CD4-positive, alpha-beta memory T cell (primary cell): ENCODE results near the gene ADSL. TPM values are rescaled to one million over a fixed set of nuclear protein-coding genes. Genes with fewer than 3 reads are reported as not detected.

Experiments
- CTCF ChIA-PET: fragments of 350-600 bp; sonication (Branson Sonifier 250); formaldehyde crosslinking; loops from one replicate; lab custom pipeline; 2021; ENCODE audit warnings: inconsistent platforms; ENCODE audit not compliant: partially characterized antibody; lab: Charles Lee
- POLR2A ChIA-PET: fragments of 350-600 bp; sonication (Branson Sonifier 250); formaldehyde crosslinking; loops from one replicate; lab custom pipeline; 2021; ENCODE audit not compliant: partially characterized antibody; lab: Charles Lee
- DNase-seq, 5 donors: peaks; one replicate each; pipeline versions ENCODE4 v3.0.0 to v3.0.0-alpha.2; 2020 to 2022; ENCODE audit warnings: mixed read lengths in 1 of 5
- H3K27ac ChIP-seq: one replicate; pipeline ENCODE4 v1.7.0; 2013; ENCODE audit warnings: low read depth, low read length
- H3K27me3 ChIP-seq: 2 replicates; pipeline ENCODE4 v1.7.0; 2013; ENCODE audit warnings: mild to moderate bottlenecking, low read length, moderate library complexity; ENCODE audit not compliant: insufficient read depth
- H3K36me3 ChIP-seq: 2 replicates; pipeline ENCODE4 v1.7.0; 2013; ENCODE audit warnings: mild to moderate bottlenecking, low read length, moderate library complexity; ENCODE audit not compliant: insufficient read depth
- H3K4me1 ChIP-seq: 2 replicates; pipeline ENCODE4 v1.7.0; 2013; ENCODE audit warnings: mild to moderate bottlenecking, low read length, moderate library complexity; ENCODE audit not compliant: insufficient read depth
- H3K4me3 ChIP-seq, 2 donors: one replicate each; pipeline ENCODE4 v1.7.0; 2013; ENCODE audit warnings: low read length in 2 of 2, mild to moderate bottlenecking in 1 of 2
- H3K9me3 ChIP-seq, 2 donors: one replicate each; pipeline ENCODE4 v1.7.0; 2013; ENCODE audit warnings: low read length in 2 of 2, control low read depth in 1 of 2; ENCODE audit not compliant: control insufficient read depth in 1 of 2
- H3K27ac Mint-ChIP-seq, 7 donors: one replicate each; pipeline ENCODE4 v1.8.0; 2020 to 2021; ENCODE audit warnings: mixed read lengths in 7 of 7, mild to moderate bottlenecking in 6 of 7, inconsistent platforms in 3 of 7, moderate library complexity in 3 of 7
- H3K27me3 Mint-ChIP-seq, 2 donors: one replicate each; pipeline ENCODE4 v1.8.0; 2020 to 2021; ENCODE audit warnings: mixed read lengths in 2 of 2
- H3K36me3 Mint-ChIP-seq, 2 donors: one replicate each; pipeline ENCODE4 v1.8.0; 2020 to 2021; ENCODE audit warnings: mixed read lengths in 2 of 2, inconsistent platforms in 1 of 2, mild to moderate bottlenecking in 1 of 2
- H3K4me1 Mint-ChIP-seq, 4 donors: one replicate each; pipeline ENCODE4 v1.8.0; 2020 to 2021; ENCODE audit warnings: mixed read lengths in 4 of 4, mild to moderate bottlenecking in 1 of 4
- H3K4me3 Mint-ChIP-seq, 8 donors: one replicate each; pipeline ENCODE4 v1.8.0; 2020 to 2021; ENCODE audit warnings: mixed read lengths in 8 of 8, mild to moderate bottlenecking in 7 of 8, moderate library complexity in 6 of 8, inconsistent platforms in 3 of 8
- H3K9me3 Mint-ChIP-seq, 8 donors: one replicate each; pipeline ENCODE4 v1.8.0; 2020 to 2021; ENCODE audit warnings: mixed read lengths in 8 of 8, mild to moderate bottlenecking in 5 of 8, inconsistent platforms in 3 of 8, moderate library complexity in 1 of 8
- intact Hi-C: fragments of 100-400 bp; cut with micrococcal nuclease; formaldehyde crosslinking; loops from one replicate; pipeline ENCODE4 v1.15.1; 2023
- polyA plus RNA-seq, 2 donors: library from polyadenylated mRNA; unstranded; fragments of 300-500 nt; fragmentation: Illumina TruSeq; gene quantifications; one replicate each; pipeline ENCODE4 v1.2.3, GENCODE V29; 2021
- total RNA-seq, 2 experiments: library from RNA; stranded (reverse); gene quantifications; one replicate each; pipeline ENCODE4 v1.2.3, GENCODE V29; 2021

Gene ADSL
- total and polyA plus RNA-seq, 4 experiments from 2014 or later = 63.3 to 199 (median 109) TPM

- Mint-ChIP-seq H3K27me3 (no peaks in the 10 kb centered on the region), H3K4me3 (no peak overlapping the region), H3K9me3 (peaks cover 0 to 10% (median 0%) of the 10 kb centered on the region in 8 donors), H3K27ac (peak overlapping the region in 5 of 7 donors; percentile 9 to 61 (median 38)), H3K4me1 (peaks cover 16 to 45% (median 27%) of the 10 kb centered on the region in 4 donors), H3K36me3 (peaks cover 73 to 91% of the 10 kb centered on the region in 2 donors)
- Histone ChIP-seq H3K9me3 (no peaks in the 10 kb centered on the region), H3K4me1 (peaks cover 10% of the 10 kb centered on the region), H3K27me3 (no peaks in the 10 kb centered on the region), H3K36me3 (peaks cover 76% of the 10 kb centered on the region), H3K4me3 (no peak overlapping the region), H3K27ac (no peak overlapping the region)
- ChIA-PET POLR2A (interaction anchor here (0.9 kb wide), 1 partner anchor 21 kb away, joined by 3 read pairs; no protein-coding TSS in a partner anchor), CTCF (interaction anchor here (1.1 kb wide), 1 partner anchor 34 kb away, joined by 8 read pairs; no protein-coding TSS in a partner anchor)
- intact Hi-C loops = loop anchor here (5.0 kb wide), 1 partner anchor 33 kb away; the partner anchor contains the start of gene ADSL
- DNase-seq = no peak
Observed at GRCh38 chr22:40314041-40314440, 32.3 kb upstream of the ADSL start.

GRCh38 chr22:40320687-40321086, 25.6 kb upstream of the ADSL start:
- DNase-seq = no peak
- Mint-ChIP-seq H3K4me1 (peaks cover 40 to 73% (median 56%) of the 10 kb centered on the region in 4 donors), H3K27ac (peak overlapping the region; percentile 37 to 95 (median 71)), H3K36me3 (peaks cover 52 to 71% of the 10 kb centered on the region in 2 donors), H3K27me3 (no peaks in the 10 kb centered on the region), H3K4me3 (no peak overlapping the region), H3K9me3 (peaks cover 0 to 4% (median 0%) of the 10 kb centered on the region in 8 donors)
- Histone ChIP-seq H3K36me3 (peaks cover 46% of the 10 kb centered on the region), H3K27me3 (no peaks in the 10 kb centered on the region), H3K4me1 (peaks cover 48% of the 10 kb centered on the region), H3K4me3 (no peak overlapping the region), H3K27ac (no peak overlapping the region), H3K9me3 (no peaks in the 10 kb centered on the region)
- intact Hi-C loops = no loop called here
- POLR2A ChIA-PET = interaction anchor here (8.4 kb wide), 1 partner anchor 26 kb away, joined by 144 read pairs; the partner anchor contains the start of gene ADSL
- CTCF ChIA-PET = no interaction called here

GRCh38 chr22:40322021-40322420, 24.3 kb upstream of the ADSL start:
- Histone ChIP-seq H3K4me1 (peaks cover 57% of the 10 kb centered on the region), H3K27me3 (no peaks in the 10 kb centered on the region), H3K27ac (no peak overlapping the region), H3K36me3 (peaks cover 37% of the 10 kb centered on the region), H3K4me3 (no peak overlapping the region), H3K9me3 (no peaks in the 10 kb centered on the region)
- peak overlapping the region; percentile 49 to 95 (median 79) for H3K27ac Mint-ChIP-seq
- peaks cover 0 to 4% (median 0%) of the 10 kb centered on the region in 8 donors for H3K9me3 Mint-ChIP-seq
- H3K4me3 Mint-ChIP-seq = peak overlapping the region in 7 of 8 donors; percentile 11 to 63 (median 29)
- ChIA-PET CTCF (interaction anchor here (10.3 kb wide), 1 partner anchor 25 kb away, joined by 123 read pairs; the partner anchor contains the start of gene ADSL), POLR2A (interaction anchor here (1.9 to 8.4 kb wide), 3 partner anchors 13 to 25 kb away, joined by 4 to 144 read pairs (median 92); partner anchors contain the start of gene ADSL)
- no peaks in the 10 kb centered on the region for H3K27me3 Mint-ChIP-seq
- DNase-seq = no peak
- H3K36me3 Mint-ChIP-seq = peaks cover 43 to 60% of the 10 kb centered on the region in 2 donors
- H3K4me1 Mint-ChIP-seq = peaks cover 41 to 76% (median 61%) of the 10 kb centered on the region in 4 donors
- intact Hi-C loops = no loop called here

GRCh38 chr22:40322818-40323447, 23.4 kb upstream of the ADSL start:
- peak overlapping the region; percentile 79 to 98 (median 95) for H3K27ac Mint-ChIP-seq
- Histone ChIP-seq H3K36me3 (peaks cover 29% of the 10 kb centered on the region), H3K27me3 (no peaks in the 10 kb centered on the region), H3K27ac (peak overlapping the region; percentile 48), H3K9me3 (no peaks in the 10 kb centered on the region), H3K4me1 (peaks cover 66% of the 10 kb centered on the region), H3K4me3 (no peak overlapping the region)
- peak overlapping the region in 6 of 8 donors; percentile 39 to 85 (median 68) for H3K4me3 Mint-ChIP-seq
- ChIA-PET CTCF (interaction anchor here (1.2 to 10.3 kb wide), 3 partner anchors 11 to 80 kb away, joined by 3 to 123 read pairs (median 4); partner anchors contain the start of gene ADSL), POLR2A (interaction anchor here (0.6 to 8.4 kb wide), 14 partner anchors 8 to 379 kb away, joined by 3 to 144 read pairs (median 4); partner anchors contain the start of genes ADSL and TNRC6B)
- peaks cover 42 to 57% of the 10 kb centered on the region in 2 donors for H3K36me3 Mint-ChIP-seq
- H3K4me1 Mint-ChIP-seq = peaks cover 49 to 77% (median 70%) of the 10 kb centered on the region in 4 donors
- H3K9me3 Mint-ChIP-seq = peaks cover 0 to 3% (median 0%) of the 10 kb centered on the region in 8 donors
- intact Hi-C loops = no loop called here
- H3K27me3 Mint-ChIP-seq = no peaks in the 10 kb centered on the region
- no peak for DNase-seq

GRCh38 chr22:40323681-40324171, 22.6 kb upstream of the ADSL start:
- Mint-ChIP-seq H3K36me3 (peaks cover 44 to 52% of the 10 kb centered on the region in 2 donors), H3K27me3 (no peaks in the 10 kb centered on the region), H3K4me1 (peaks cover 53 to 84% (median 76%) of the 10 kb centered on the region in 4 donors), H3K4me3 (peak overlapping the region; percentile 70 to 85 (median 82)), H3K9me3 (peaks cover 0 to 3% (median 0%) of the 10 kb centered on the region in 8 donors), H3K27ac (peak overlapping the region; percentile 79 to 98 (median 96))
- peaks cover 28% of the 10 kb centered on the region for H3K36me3 ChIP-seq
- intact Hi-C loops = loop anchor here (1.0 to 2.0 kb wide), 3 partner anchors 9 to 33 kb away; no protein-coding TSS in a partner anchor
- peak overlapping the region in 1 of 2 donors; percentile 17 for H3K4me3 ChIP-seq
- peaks cover 74% of the 10 kb centered on the region for H3K4me1 ChIP-seq
- H3K27ac ChIP-seq = peak overlapping the region; percentile 48
- ChIA-PET POLR2A (interaction anchor here (0.6 to 8.4 kb wide), 23 partner anchors 9 to 379 kb away, joined by 3 to 144 read pairs (median 4); partner anchors contain the start of genes ADSL and TNRC6B), CTCF (interaction anchor here (1.2 to 10.3 kb wide), 4 partner anchors 10 to 81 kb away, joined by 3 to 123 read pairs (median 4); partner anchors contain the start of gene ADSL)
- H3K9me3 ChIP-seq = no peaks in the 10 kb centered on the region
- peak in 4 of 5 donors; percentile 36 to 58 (median 40) for DNase-seq
- no peaks in the 10 kb centered on the region for H3K27me3 ChIP-seq

GRCh38 chr22:40324468-40325305, 21.6 kb upstream of the ADSL start:
- H3K36me3 Mint-ChIP-seq = peaks cover 44 to 51% of the 10 kb centered on the region in 2 donors
- ChIA-PET POLR2A (interaction anchor here (0.6 to 8.4 kb wide), 22 partner anchors 10 to 281 kb away, joined by 3 to 144 read pairs (median 4); partner anchors contain the start of genes ADSL and TNRC6B), CTCF (interaction anchor here (1.3 to 10.3 kb wide), 5 partner anchors 9 to 27 kb away, joined by 3 to 123 read pairs (median 7); partner anchors contain the start of gene ADSL)
- no peaks in the 10 kb centered on the region for H3K27me3 Mint-ChIP-seq
- intact Hi-C loops = loop anchor here (1.0 to 2.0 kb wide), 3 partner anchors 8 to 34 kb away; no protein-coding TSS in a partner anchor
- Histone ChIP-seq H3K36me3 (peaks cover 24% of the 10 kb centered on the region), H3K4me1 (peaks cover 83% of the 10 kb centered on the region), H3K9me3 (no peaks in the 10 kb centered on the region), H3K27ac (peak overlapping the region; percentile 48), H3K4me3 (peak overlapping the region; percentile 20 to 43), H3K27me3 (no peaks in the 10 kb centered on the region)
- H3K4me3 Mint-ChIP-seq = peak overlapping the region; percentile 70 to 85 (median 82)
- DNase-seq = peak; percentile 77 to 83 (median 80)
- H3K4me1 Mint-ChIP-seq = peaks cover 60 to 94% (median 81%) of the 10 kb centered on the region in 4 donors
- peak overlapping the region; percentile 79 to 98 (median 96) for H3K27ac Mint-ChIP-seq
- H3K9me3 Mint-ChIP-seq = peaks cover 0 to 3% (median 0%) of the 10 kb centered on the region in 8 donors
